SK-N-SH (cell line): ENCODE data around the gene CNIH3. TPM values are rescaled to one million over a fixed set of nuclear protein-coding genes. Genes with fewer than 3 reads are reported as not detected.
"Not testable (repeated sequence)": the region's sequence is repeated elsewhere in the genome, so short reads cannot be mapped to it uniquely, and the experiment has no call there.

Experiments used
- CTCF ChIA-PET: fragments of 300-600, 350-600 bp; formaldehyde crosslinking; extraction: SDS; loops from one replicate; lab custom pipeline; 2021; lab: Yijun Ruan, JAX
- POLR2A ChIA-PET: fragments of 350-600 bp; sonication (Branson Sonifier 250); formaldehyde crosslinking; extraction: SDS; loops from one replicate; lab custom pipeline; 2020; ENCODE audit warnings: antibody characterized with exemption, inconsistent platforms; lab: Yijun Ruan, JAX
- DNase-seq: peaks from one replicate; pipeline ENCODE4 v3.0.0; 2012
- H2AFZ ChIP-seq: fragments of 200-600 bp; sonication (generic); 2 replicates; pipeline ENCODE4 v1.8.1; 2016; ENCODE audit warnings: antibody characterized with exemption, mild to moderate bottlenecking, low read depth
- H3F3A ChIP-seq: fragments of 200-600 bp; sonication (generic); replicated peaks from 2 replicates; pipeline ENCODE3; 2016; ENCODE audit warnings: antibody characterized with exemption, mild to moderate bottlenecking; ENCODE audit not compliant: insufficient read depth
- H3K27ac ChIP-seq, 2 experiments: fragments of 200-500 bp in 1 of 2; fragments of 200-600 bp in 1 of 2; sonication (Bioruptor generic) in 1 of 2; sonication (generic), shearing (Covaris generic) in 1 of 2; 2 replicates each; pipeline versions ENCODE4 v1.5.1 to v1.6.1; 2014 to 2016; ENCODE audit warnings: low read depth in 2 of 2, inconsistent platforms in 1 of 2, low read length in 1 of 2, mild to moderate bottlenecking in 1 of 2, mixed read lengths in 1 of 2
- H3K27me3 ChIP-seq: fragments of 200-600 bp; sonication (generic), shearing (Covaris generic); 2 replicates; pipeline ENCODE4 v1.6.1; 2016; ENCODE audit warnings: mixed run types; ENCODE audit not compliant: insufficient read depth
- H3K36me3 ChIP-seq, 2 experiments: fragments of 200-500 bp in 1 of 2; fragments of 200-600 bp in 1 of 2; sonication (Bioruptor generic) in 1 of 2; sonication (generic) in 1 of 2; replicated peaks in 1 of 2; 2 replicates each; pipeline versions ENCODE3 to v1.5.1; 2014 to 2016; ENCODE audit warnings: low read length in 1 of 2, mild to moderate bottlenecking in 1 of 2; ENCODE audit not compliant: insufficient read depth in 2 of 2, control insufficient read depth in 1 of 2
- H3K4me1 ChIP-seq, 2 experiments: fragments of 200-500 bp in 1 of 2; fragments of 200-600 bp in 1 of 2; sonication (Bioruptor generic) in 1 of 2; sonication (generic), shearing (Covaris generic) in 1 of 2; 2 replicates each; pipeline versions ENCODE4 v1.5.1 to v1.6.1; 2014 to 2016; ENCODE audit warnings: low read depth in 1 of 2, low read length in 1 of 2, mixed run types in 1 of 2; ENCODE audit not compliant: insufficient read depth in 2 of 2, control insufficient read depth in 1 of 2
- H3K4me2 ChIP-seq: fragments of 200-600 bp; sonication (generic), shearing (Covaris generic); 2 replicates; pipeline ENCODE4 v1.6.1; 2017; ENCODE audit warnings: mixed run types
- H3K4me3 ChIP-seq, 2 experiments: fragments of 200-500 bp in 1 of 2; fragments of 200-600 bp in 1 of 2; sonication (Bioruptor generic) in 1 of 2; sonication (generic), shearing (Covaris generic) in 1 of 2; 2 replicates each; pipeline versions ENCODE4 v1.5.1 to v1.8.1; 2014 to 2016; ENCODE audit warnings: low read depth in 2 of 2, inconsistent platforms in 1 of 2, low read length in 1 of 2, mild to moderate bottlenecking in 1 of 2, mixed read lengths in 1 of 2, moderate library complexity in 1 of 2
- H3K79me2 ChIP-seq: fragments of 200-600 bp; sonication (generic); 2 replicates; pipeline ENCODE4 v1.8.1; 2017; ENCODE audit warnings: mild to moderate bottlenecking; ENCODE audit not compliant: insufficient read depth
- H3K9ac ChIP-seq: fragments of 200-600 bp; sonication (generic); 2 replicates; pipeline ENCODE4 v1.6.1; 2017; ENCODE audit warnings: mixed run types
- H3K9me2 ChIP-seq: fragments of 200-600 bp; sonication (generic); 2 replicates; pipeline ENCODE4 v1.6.1; 2017; ENCODE audit warnings: mixed run types
- H3K9me3 ChIP-seq: fragments of 200-600 bp; sonication (generic); 2 replicates; pipeline ENCODE4 v1.6.1; 2017; ENCODE audit warnings: mixed run types, mild to moderate bottlenecking, moderate library complexity
- H4K20me1 ChIP-seq: fragments of 200-600 bp; sonication (generic); 2 replicates; pipeline ENCODE4 v1.6.1; 2017; ENCODE audit warnings: mild to moderate bottlenecking, mixed run types; ENCODE audit not compliant: insufficient read depth
- CHD2 ChIP-seq: fragments of 150-350 bp; IDR thresholded peaks from 2 replicates; pipeline ENCODE4 v1.6.1; 2018; ENCODE audit warnings: low read length; ENCODE audit not compliant: partially characterized antibody
- ELF1 ChIP-seq: IDR thresholded peaks from 2 replicates; pipeline ENCODE4 v1.4.0; 2012
- EP300 ChIP-seq, 2 experiments: IDR thresholded peaks; 2 replicates each; pipeline versions ENCODE4 v1.4.0 to v1.6.1; 2012; ENCODE audit warnings: borderline replicate concordance in 1 of 2, low read depth in 1 of 2, low read length in 1 of 2
- EZH2phosphoT487 ChIP-seq: fragments of 200-600 bp; sonication (generic); IDR thresholded peaks from 2 replicates; pipeline ENCODE4 v1.6.1; 2017; ENCODE audit warnings: low read depth, mixed run types, mild to moderate bottlenecking, antibody characterized with exemption, moderate library complexity, borderline replicate concordance
- FOSL2 ChIP-seq: IDR thresholded peaks from 2 replicates; pipeline ENCODE4 v1.4.0; 2012; ENCODE audit warnings: low read depth, mild to moderate bottlenecking, moderate library complexity, borderline replicate concordance
- JUND ChIP-seq: IDR thresholded peaks from 2 replicates; pipeline ENCODE4 v1.4.0; 2012
- MEF2A ChIP-seq: IDR thresholded peaks from 2 replicates; pipeline ENCODE4 v1.4.0; 2012; ENCODE audit warnings: low read depth, borderline replicate concordance
- MXI1 ChIP-seq: IDR thresholded peaks from 2 replicates; pipeline ENCODE4 v1.6.1; 2012; ENCODE audit warnings: mild to moderate bottlenecking, low read depth, low read length, improper control_type of control experiment
- NFIC ChIP-seq: IDR thresholded peaks from 2 replicates; pipeline ENCODE4 v1.4.0; 2012; ENCODE audit warnings: borderline replicate concordance
- NRF1 ChIP-seq: IDR thresholded peaks from 2 replicates; pipeline ENCODE4 v1.6.1; 2012; ENCODE audit warnings: low read depth, mild to moderate bottlenecking, low read length
- PBX3 ChIP-seq: IDR thresholded peaks from 2 replicates; pipeline ENCODE4; 2012
- POLR2AphosphoS5 ChIP-seq: IDR thresholded peaks from 2 replicates; pipeline ENCODE4 v1.6.1; 2012; ENCODE audit warnings: low read depth, low read length
- RXRA ChIP-seq: IDR thresholded peaks from 2 replicates; pipeline ENCODE4 v1.4.0; 2012; ENCODE audit warnings: low read depth, mild to moderate bottlenecking, borderline replicate concordance
- SIN3A ChIP-seq: IDR thresholded peaks from 2 replicates; pipeline ENCODE4 v1.6.1; 2012; ENCODE audit warnings: low read depth, mild to moderate bottlenecking, low read length, moderate library complexity, borderline replicate concordance
- SMC3 ChIP-seq: IDR thresholded peaks from 2 replicates; pipeline ENCODE4 v1.6.1; 2012; ENCODE audit warnings: low read depth, low read length, improper control_type of control experiment
- TAF1 ChIP-seq: IDR thresholded peaks from 2 replicates; pipeline ENCODE4 v1.6.1; 2012; ENCODE audit warnings: low read depth, mild to moderate bottlenecking, low read length, moderate library complexity, borderline replicate concordance
- TCF12 ChIP-seq: IDR thresholded peaks from 2 replicates; pipeline ENCODE4 v1.4.0; 2012
- YY1 ChIP-seq: IDR thresholded peaks from 2 replicates; pipeline ENCODE4 v1.4.0; 2012; ENCODE audit warnings: low read depth, mild to moderate bottlenecking
- WGBS: methylation state at CpG from one replicate; pipeline ENCODE4 v1.1.6; 2017; ENCODE audit warnings: low lambda C conversion rate; 5-methylcytosine and 5-hydroxymethylcytosine counted together
- polyA plus RNA-seq, 3 experiments: library from polyadenylated mRNA; depleted of rRNA; stranded (reverse); fragments of >200 nt; gene quantifications; 2 replicates each; pipeline ENCODE4 v1.2.3, GENCODE V29; 2012
- TF ChIP-seq, protein P1 (sequence below): IDR thresholded peaks from 2 replicates; pipeline ENCODE4 v1.4.0; 2012; ENCODE audit warnings: low read depth, borderline replicate concordance
- TF ChIP-seq, protein P2 (sequence below): IDR thresholded peaks from 2 replicates; pipeline ENCODE4 v1.4.0; 2012; ENCODE audit warnings: low read depth
- TF ChIP-seq, protein P3 (sequence below): fragments of 200-600 bp; sonication (generic); IDR thresholded peaks from 2 replicates; pipeline ENCODE4 v1.6.1; 2017; ENCODE audit warnings: antibody characterized with exemption, mild to moderate bottlenecking, moderate library complexity

The CNIH3 gene
- polyA plus RNA-seq (2012; rRNA removed) = 18.8 and 19.1 TPM in 2 replicates
- 17.0 and 19.6 TPM in 2 replicates for polyA plus RNA-seq (2012; cell fraction: cytosol; rRNA removed)
- 16.5 and 21.3 TPM in 2 replicates for polyA plus RNA-seq (2012; cell fraction: nucleus; rRNA removed)

GRCh38 chr1:224615861-224616755 lies at the start of gene CNIH3:
CNIH3 (plus strand) TSS chr1:224616317; CDS start chr1:224617175, 858 bp downstream.
- CTCF ChIA-PET = interaction anchor here (0.8 to 1.5 kb wide), 3 partner anchors 19 to 306 kb away, joined by 3 read pairs; no protein-coding TSS in a partner anchor
- Histone ChIP-seq H3K9me3 (no peaks in the 10 kb centered on the region), H3K4me3 (peak within 1 kb of the TSS; percentile 62 to 83), H3F3A (peaks cover 6% of the 10 kb centered on the region), H3K36me3 (peaks cover 0 to 9% of the 10 kb centered on the region in 2 experiments), H3K4me1 (no peaks in the 10 kb centered on the region; a peak in 1 of 4 replicates), H4K20me1 (peaks cover 12% of the 10 kb centered on the region; the same call in 1 of the 2 replicates), H3K9me2 (no peaks in the 10 kb centered on the region), H3K27ac (peak within 1 kb of the TSS in 1 of 2 experiments; percentile 43; a peak in 1 of 4 replicates)
- 2% methylated on average over 43 of the region's 91 CpGs for WGBS
- TF ChIP-seq POLR2AphosphoS5 (peak; percentile 39), CHD2 (no peak), JUND (no peak), TCF12 (peak; percentile 51; the same call in 1 of the 2 replicates), ELF1 (0 out of 2 replicates have a peak, but pooled peaks have one; percentile 8), FOSL2 (no peak), YY1 (0 out of 2 replicates have a peak, but pooled peaks have one; percentile 29), SMC3 (no peak), EP300 (IDR thresholded peaks at IDR 0.05; ENCODE audit: borderline replicate concordance in 1 of 2, low read depth in 1 of 2, low read length in 1 of 2) (0 out of 4 replicates have a peak, but pooled peaks of 1 of the 2 experiments have one; percentile 55), MEF2A (0 out of 2 replicates have a peak, but pooled peaks have one; percentile 41), MXI1 (0 out of 2 replicates have a peak, but pooled peaks have one; percentile 36), TAF1 (peak; percentile 67; the same call in 1 of the 2 replicates), PBX3 (peak; percentile 66), NRF1 (no peak), SIN3A (peak; percentile 77), NFIC (no peak), EZH2phosphoT487 (no peak), RXRA (no peak)
- TF ChIP-seq, protein P1, sequence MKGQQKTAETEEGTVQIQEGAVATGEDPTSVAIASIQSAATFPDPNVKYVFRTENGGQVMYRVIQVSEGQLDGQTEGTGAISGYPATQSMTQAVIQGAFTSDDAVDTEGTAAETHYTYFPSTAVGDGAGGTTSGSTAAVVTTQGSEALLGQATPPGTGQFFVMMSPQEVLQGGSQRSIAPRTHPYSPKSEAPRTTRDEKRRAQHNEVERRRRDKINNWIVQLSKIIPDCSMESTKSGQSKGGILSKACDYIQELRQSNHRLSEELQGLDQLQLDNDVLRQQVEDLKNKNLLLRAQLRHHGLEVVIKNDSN = peak; percentile 63
- TF ChIP-seq, protein P2, sequence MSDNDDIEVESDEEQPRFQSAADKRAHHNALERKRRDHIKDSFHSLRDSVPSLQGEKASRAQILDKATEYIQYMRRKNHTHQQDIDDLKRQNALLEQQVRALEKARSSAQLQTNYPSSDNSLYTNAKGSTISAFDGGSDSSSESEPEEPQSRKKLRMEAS = peak; percentile 100
- TF ChIP-seq, protein P3, sequence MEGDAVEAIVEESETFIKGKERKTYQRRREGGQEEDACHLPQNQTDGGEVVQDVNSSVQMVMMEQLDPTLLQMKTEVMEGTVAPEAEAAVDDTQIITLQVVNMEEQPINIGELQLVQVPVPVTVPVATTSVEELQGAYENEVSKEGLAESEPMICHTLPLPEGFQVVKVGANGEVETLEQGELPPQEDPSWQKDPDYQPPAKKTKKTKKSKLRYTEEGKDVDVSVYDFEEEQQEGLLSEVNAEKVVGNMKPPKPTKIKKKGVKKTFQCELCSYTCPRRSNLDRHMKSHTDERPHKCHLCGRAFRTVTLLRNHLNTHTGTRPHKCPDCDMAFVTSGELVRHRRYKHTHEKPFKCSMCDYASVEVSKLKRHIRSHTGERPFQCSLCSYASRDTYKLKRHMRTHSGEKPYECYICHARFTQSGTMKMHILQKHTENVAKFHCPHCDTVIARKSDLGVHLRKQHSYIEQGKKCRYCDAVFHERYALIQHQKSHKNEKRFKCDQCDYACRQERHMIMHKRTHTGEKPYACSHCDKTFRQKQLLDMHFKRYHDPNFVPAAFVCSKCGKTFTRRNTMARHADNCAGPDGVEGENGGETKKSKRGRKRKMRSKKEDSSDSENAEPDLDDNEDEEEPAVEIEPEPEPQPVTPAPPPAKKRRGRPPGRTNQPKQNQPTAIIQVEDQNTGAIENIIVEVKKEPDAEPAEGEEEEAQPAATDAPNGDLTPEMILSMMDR = peak; percentile 16
- TF ChIP-seq, all 33 proteins: peak for 13
- Histone ChIP-seq H3K9ac (peak within 1 kb of the TSS; percentile 73), H2AFZ (peak within 1 kb of the TSS; percentile 75), H3K79me2 (peaks cover 51% of the 10 kb centered on the region), H3K4me2 (peak within 1 kb of the TSS; percentile 83), H3K27me3 (no peaks in the 10 kb centered on the region)
- DNase-seq = peak; percentile 68
- POLR2A ChIA-PET = no interaction called here

- H3K27ac ChIP-seq, POLR2A ChIA-PET, H3K9me2 ChIP-seq, H3K36me3 ChIP-seq, CTCF ChIA-PET, H3K4me3 ChIP-seq, H3K79me2 ChIP-seq, H3K9me3 ChIP-seq, H4K20me1 ChIP-seq, H2AFZ ChIP-seq, H3K9ac ChIP-seq, H3K27me3 ChIP-seq, DNase-seq, H3K4me2 ChIP-seq: not testable (repeated sequence)
- Histone ChIP-seq H3K4me1 (peaks cover 16 to 25% of the 10 kb centered on the region in 2 experiments), H3F3A (peaks cover 22% of the 10 kb centered on the region)
- WGBS = 81% methylated on average over 1 of the region's 1 CpG
Measured at GRCh38 chr1:224566492-224566891, 49.6 kb upstream of the CNIH3 start.
